Right renal cortex interstitium (tissue), 3 donors: ENCODE data around the gene BCKDHB. TPM values are rescaled to one million over a fixed set of nuclear protein-coding genes. Genes with fewer than 3 reads are reported as not detected.

Experiments used
- DNase-seq, 3 donors: peaks; one replicate each; pipeline ENCODE4 v3.0.0-alpha.2; 2013; ENCODE audit warnings: low read depth in 3 of 3, low spot score in 2 of 3
- polyA plus RNA-seq, 3 donors: library from polyadenylated mRNA; unstranded; fragments of 120-200 nt; gene quantifications; one replicate each; pipeline ENCODE4 v1.2.1, GENCODE V29; 2013; ENCODE audit not compliant: insufficient read length in 3 of 3

Gene BCKDHB
- polyA plus RNA-seq, 3 donors, result 29.7 to 33.9 (median 32.2) TPM

DNA sequence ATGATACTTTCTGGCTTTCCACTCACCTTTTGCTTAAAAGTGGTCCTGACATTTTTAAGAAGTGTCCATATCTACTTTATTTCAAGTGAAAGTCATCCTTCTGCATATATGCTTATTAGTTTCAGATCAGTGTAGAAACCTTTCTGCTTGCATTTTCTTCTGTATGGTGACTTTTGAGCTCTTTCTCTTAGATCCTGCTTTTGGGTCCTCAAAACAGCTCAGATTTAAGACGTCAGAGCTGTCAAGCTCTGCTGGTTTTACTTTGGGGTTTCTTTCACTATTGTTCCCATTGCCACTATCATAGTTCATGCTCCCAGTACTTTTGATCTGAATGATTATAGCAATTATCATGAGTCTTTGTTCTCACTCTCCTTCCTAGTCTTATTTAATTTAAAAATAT is 41.7 kb downstream of the BCKDHB start:
- DNase-seq, result no peak

DNA sequence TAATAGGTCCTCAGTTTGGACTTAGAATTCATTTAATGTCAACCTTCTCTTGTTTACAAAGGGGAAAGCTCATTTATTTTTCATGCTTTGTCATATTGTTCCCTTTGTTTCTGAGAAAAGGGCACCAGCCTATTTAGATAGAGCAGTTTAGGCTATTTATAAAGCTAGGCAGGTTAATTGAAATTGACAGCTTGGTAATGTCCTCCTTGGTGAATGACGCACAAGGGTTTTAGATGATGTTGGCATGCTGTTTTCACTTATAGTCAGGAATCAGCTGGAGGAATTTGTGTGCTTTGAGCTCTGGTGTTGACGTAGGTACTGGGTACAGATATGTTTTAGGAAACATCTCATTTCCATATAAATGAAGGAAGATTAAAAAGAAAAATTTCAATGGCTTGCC is 45.2 kb downstream of the BCKDHB start:
- no peak for DNase-seq

DNA sequence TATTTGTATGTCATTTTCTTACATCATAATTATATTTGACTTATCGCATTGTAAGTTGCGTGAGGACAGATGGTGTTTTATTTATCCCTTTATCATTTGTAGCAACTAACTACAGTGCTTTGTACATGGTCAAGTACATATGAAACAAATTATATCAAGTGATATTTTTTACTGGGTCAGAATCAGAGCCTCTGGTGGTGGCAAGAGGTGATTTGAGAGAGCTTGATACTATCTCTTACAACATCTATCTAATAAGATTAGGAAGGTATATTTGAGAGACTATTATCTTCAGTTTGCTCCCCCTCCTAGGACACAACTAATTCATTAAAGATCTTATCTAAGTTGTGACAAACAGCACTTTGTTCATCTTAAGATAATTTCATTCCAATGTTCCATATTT is 47.7 kb downstream of the BCKDHB start:
- no peak for DNase-seq

DNA sequence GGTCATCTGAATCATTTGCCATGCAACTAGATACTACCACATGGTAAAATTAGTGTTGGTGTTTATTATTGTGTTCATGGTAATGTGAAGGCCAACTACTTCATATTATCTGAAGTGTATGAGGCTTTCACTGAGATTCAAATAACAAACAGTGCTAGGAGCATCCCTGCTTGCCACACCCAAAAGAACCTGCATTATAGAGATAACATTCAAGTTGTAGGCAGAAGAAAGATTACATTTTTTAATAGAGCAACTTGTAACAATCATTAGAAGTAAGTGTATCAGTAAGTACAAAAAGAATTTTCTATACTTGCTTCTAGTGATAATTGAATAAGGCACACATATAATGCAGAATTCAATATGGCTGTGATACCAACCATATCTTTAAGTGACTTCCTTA is 49.8 kb downstream of the BCKDHB start:
- DNase-seq, result no peak

DNA sequence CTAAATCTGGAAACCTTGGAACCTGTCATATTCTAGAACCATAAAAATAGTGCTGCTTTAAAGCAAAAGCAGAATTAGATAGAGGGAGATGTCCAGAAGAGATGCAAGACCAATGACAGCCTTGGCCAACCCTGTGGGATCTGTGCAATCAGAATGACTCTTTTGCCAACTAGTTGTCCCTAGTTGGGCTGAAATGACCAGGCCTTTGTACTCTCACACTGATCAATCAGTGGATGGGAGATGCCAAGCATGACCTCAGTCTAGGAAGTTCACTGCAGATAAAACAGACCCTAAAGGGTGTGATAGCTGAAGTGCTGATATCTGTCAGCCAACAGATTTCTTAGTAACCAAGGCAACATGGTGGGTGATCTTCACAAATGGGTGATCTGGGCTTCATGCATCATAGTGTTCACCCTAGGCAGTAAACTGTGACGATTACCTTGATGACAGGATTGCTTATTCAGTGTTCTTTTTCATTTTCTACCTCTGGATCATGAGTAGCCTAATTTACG is 52.1 kb downstream of the BCKDHB start:
- no peak for DNase-seq

DNA sequence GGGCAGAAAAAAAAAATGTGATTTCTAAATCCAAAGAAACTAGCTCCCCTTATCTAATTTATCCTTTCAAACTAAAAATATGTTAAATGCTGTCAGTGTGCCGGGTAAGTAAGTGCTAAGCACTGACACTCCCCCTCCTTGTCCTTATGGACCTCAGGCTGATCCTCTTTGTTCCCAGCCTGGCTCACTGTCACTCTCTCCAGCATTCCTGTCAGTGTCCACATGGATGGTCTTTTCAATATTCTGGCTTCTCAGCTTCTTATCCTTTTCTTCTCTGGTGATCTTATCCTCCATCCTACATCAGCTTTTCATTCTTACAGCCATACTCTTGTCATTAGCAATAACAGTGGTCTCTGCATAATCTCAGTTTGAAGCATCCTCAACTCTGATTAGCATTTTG is 55.0 kb downstream of the BCKDHB start:
- no peak for DNase-seq

DNA sequence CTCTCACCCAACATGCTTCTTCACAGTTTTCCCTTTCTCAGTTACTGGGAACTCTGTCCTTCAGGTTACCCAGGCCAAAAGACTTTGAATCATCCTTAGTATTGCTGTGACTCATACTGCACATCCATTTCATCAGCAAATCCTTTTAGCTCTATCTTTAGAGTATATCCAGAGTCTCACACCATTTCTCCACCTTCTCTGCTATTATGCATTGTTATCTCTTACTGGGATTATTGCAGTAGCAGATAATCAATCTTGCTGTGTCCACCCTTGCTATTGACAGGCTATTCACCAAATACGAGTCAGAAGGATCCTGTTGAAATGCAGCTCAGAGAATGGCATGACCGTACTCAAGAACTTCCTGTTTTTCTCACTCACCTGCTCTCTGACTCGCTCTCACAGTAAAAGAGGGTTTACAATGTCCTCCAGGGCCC is 57.3 kb downstream of the BCKDHB start:
- no peak for DNase-seq

- no peak for DNase-seq
Measured at GRCh38 chr6:80165143-80165542, 58.7 kb downstream of the BCKDHB start.

DNA sequence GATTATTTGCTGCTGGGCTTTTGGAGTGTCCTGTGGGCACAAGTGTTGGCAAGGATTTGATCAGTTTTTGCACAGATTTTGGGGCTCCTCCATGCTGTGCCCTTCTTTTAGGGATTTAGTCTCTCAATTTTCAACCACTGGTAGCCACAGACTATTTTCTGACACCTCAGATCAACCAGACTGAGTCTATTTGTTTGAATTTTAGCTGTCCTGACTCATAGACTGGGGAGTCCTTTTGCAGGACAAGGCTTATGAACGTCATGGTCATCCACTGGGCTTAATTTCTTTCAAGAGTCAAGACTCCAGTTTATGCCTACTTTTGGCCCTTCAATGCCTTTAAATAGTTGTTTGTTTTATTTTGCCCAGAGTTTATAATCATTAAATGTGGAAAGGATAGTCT is 59.3 kb downstream of the BCKDHB start:
- DNase-seq, result no peak

- no peak for DNase-seq
Measured at GRCh38 chr6:80170433-80170832, 64.0 kb downstream of the BCKDHB start.

- no peak for DNase-seq
Measured at GRCh38 chr6:80173411-80173810, 66.9 kb downstream of the BCKDHB start.

DNA sequence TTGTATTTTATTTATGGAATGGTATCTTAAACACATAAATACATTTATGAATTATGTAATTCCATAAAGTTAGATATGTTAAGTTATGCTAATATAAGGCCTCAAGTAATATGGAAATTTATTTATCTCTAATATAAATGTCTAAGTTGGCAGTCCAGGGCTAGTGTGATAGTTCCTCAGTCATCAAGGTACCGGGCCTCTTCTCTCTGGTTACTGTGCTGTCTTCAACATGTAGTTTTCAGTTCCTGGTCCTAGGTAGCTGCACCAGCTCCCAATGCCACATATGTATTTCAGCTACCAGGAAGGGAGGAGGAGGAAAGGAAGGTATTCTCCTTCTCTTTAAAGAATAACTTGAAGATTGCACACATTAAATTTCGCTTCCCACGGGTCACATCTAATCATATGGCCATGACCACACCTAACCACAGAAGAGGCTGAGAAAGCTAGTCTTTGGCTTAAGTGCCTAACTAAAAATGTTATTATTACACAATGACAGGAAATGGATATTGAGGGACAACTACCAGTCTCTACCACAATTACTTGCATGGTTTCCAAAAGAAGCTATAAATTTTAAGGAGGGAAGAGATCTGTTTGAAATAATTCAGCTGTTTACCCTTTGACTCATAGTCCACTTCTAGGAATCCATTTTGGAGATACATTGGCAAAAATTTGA is 68.6 kb downstream of the BCKDHB start:
- no peak for DNase-seq

- DNase-seq, result no peak
Measured at GRCh38 chr6:80179695-80180094, 73.2 kb downstream of the BCKDHB start.

DNA sequence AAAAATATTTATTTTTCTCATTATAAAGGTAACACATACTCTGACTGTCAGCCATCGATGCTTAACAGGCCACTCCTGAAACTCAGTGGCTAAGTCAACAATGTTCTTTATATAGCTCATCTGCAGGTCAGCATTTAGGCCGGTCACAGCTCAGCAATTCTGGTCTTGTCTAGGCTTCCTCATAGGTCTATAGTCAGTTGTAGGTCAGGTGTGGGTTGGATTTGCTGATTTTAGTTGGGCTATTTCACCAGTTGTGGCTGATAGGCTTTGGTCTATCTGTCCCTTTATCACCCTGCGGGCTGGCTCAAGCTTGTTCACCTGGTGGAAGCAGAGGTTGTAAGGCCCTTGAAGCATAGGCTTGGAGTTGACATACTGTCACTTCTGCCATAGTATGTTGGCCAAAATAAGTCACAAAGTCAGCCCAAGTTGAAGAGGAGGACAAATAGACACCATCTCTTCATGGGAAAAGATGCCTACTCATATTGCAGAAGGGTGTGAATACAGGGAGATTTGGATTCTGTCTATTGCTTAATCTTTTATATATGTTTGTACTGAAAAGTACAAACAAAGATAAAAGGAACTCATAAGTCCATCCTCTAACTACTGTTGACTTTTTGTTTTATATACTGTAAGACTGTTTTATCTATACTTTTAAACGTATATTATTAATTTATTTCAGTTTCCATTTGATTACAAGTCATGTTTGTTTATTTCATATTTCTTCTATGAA is 75.0 kb downstream of the BCKDHB start:
- no peak for DNase-seq

DNA sequence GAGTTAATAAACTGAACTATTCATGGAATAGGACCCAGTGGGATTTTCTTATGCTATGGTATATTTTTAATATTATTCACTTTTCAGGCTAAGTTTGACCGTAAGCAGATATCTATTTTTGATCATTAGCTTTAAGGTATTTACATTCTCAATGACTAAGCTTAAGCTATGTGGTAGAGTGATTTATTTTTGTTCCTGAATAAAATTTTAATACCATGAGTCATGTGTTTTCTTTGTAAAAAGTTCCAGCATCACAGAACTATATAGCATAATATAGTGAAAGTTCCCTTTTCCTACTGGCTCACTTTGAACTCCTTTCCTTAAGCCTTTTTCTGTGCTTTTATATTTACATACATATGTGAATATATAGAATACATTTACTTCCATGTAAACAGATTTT is 75.8 kb downstream of the BCKDHB start:
- DNase-seq, result no peak

DNA sequence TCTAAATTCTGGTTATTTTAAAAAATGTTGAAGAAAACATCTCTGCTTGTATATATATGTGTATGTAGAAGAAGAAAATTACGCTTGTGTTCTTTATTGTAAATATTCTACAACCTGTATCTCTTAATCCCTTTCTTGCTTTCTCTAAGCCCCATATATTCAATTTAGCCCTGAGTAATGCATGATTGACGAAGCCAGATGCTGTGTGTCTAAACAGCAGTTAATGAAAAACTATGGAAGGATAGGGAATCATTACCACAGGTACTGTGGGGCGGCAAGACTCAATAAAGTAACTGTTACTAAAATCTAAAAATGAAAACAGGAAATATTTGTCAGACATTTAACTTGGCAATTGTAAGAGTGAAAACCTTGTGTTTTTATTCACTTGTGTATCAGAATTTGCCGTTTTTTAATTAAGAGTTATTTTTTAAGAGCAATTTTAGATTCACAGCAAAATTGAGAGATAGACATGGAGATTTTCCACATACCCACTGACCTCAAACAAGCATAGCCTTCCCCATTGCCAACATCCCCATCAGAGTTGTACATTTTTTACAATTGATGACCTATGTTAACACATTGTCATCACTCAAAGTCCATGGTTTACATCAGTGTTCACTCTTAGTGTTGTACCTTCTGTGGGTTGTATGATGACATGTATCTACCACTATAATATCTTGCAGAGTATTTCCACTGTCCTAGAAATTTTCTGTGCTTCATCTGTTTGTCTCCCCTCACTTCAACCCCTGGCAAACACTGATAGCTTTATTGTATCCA is 76.7 kb downstream of the BCKDHB start:
- no peak for DNase-seq

DNA sequence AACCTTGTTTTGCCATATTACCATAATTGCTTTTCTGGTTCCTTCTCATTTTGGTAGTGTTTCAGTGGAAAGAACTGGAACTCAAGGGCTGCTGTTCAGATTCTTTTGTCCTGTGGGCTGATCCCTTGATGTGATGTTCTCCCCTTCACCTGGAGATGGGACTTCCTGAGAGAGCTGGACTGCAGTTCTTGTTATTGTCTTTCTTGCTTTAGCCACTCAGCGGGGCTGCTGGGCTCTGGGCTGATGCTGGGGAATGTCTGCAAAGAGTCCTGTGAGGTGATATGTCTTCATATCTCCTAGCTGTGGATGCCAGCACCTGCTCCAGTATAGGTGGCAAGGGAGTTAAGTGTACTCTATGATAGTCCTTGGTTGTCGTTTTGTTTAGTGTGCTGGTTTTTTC is 79.0 kb downstream of the BCKDHB start:
- no peak for DNase-seq

- DNase-seq, result no peak
Measured at GRCh38 chr6:80186082-80186481, 79.6 kb downstream of the BCKDHB start.

DNA sequence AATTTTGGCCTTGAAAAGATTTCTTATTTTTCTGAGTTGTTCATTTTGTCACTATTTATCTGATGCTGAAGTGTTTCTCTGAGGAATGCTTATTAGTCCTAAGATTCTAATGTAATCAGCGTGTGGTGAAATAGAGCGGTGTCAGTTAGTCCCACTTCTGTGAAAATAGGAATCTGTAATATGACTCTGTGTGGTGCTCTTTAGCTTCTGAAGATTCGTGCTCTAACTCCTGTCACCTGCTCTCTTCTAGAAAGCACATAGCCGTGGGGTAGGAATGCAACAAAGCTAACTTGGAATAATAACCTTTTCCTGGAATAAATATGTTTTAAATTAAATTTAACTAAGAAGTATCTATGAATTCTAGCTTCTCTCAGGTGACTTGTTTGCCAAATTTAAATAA is 90.4 kb downstream of the BCKDHB start:
- no peak for DNase-seq

DNA sequence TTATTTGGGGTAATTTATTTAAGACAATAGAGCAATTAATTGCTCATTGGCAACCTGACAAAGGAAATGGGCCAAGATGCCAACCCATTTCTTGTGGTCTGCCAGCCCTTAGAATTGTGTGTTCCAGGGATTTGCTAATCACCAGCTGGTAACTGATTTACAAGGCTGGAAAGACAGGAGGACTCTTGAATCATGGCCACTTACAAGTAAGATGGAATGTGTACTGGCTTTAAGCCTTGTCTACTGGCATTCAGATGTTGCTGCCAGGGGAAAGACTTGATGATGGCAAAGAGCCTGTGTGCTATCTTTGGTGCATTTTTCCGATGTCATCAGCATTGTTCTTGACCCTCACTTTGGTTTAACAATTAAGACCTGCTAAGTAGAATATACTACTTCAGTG is 91.0 kb downstream of the BCKDHB start:
- DNase-seq, result no peak

DNA sequence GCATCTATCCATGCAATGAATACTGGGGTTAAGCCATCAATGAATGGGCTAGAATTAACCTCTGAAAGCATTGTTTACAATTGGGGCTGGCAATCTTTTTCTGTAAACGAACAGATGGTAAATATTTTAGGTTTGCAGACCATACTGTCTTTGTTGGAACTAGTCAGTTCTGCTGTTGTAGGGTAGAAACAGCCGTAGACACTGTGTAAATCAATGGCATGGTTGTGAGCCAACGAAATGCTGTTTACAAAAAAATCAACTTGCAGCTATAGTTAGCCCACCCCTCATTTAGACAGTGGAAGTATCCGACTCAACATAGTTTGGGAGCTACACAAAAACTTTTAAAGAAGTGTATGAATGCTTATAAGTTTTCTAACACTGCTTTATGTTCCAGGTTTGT is 91.5 kb downstream of the BCKDHB start:
- no peak for DNase-seq

DNA sequence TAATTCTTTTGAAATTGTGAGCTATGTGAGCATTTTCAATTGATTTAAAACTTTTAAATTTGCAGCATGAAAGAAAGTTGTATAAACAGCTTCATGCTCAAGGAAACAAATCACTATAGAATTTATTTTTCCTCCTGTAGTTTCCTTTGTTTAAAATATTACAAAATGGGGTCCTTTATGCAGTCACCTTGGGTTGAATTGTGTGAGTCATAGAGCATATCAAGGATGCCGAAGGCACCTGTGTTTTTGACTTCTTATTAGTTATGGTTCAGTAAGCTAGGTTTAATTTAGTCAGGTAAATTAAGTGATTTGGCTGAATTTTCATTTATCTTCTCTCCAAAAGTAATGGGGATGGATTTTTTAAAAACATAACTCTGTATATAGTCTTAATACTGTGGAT is 96.8 kb downstream of the BCKDHB start:
- no peak for DNase-seq
